Calu3 (cell line): ENCODE data around the gene CRHR1. TPM values are rescaled to one million over a fixed set of nuclear protein-coding genes. Genes with fewer than 3 reads are reported as not detected.

Source experiments
- BruUV-seq: library from RNA; stranded (reverse); fragments of 400-500 nt; replicated peaks from 2 replicates; lab custom pipeline; 2021; lab: Mats Ljungman, UMichigan
- CTCF ChIA-PET: fragments of 300-600 bp; sonication (Branson Sonifier 250); formaldehyde crosslinking; loops from one replicate; lab custom pipeline; 2022; ENCODE audit warnings: antibody characterized with exemption; lab: Charles Lee
- DNase-seq: peaks from one replicate; pipeline ENCODE4 v3.0.0; 2022
- H3K27ac Mint-ChIP-seq: one replicate; pipeline ENCODE4 v1.8.0; 2022; ENCODE audit warnings: mixed read lengths; ENCODE audit not compliant: unreplicated experiment
- H3K27me3 Mint-ChIP-seq: one replicate; pipeline ENCODE4 v1.8.0; 2022; ENCODE audit warnings: mixed read lengths; ENCODE audit not compliant: unreplicated experiment
- H3K36me3 Mint-ChIP-seq: one replicate; pipeline ENCODE4 v1.8.0; 2022; ENCODE audit warnings: mild to moderate bottlenecking, moderate library complexity, mixed read lengths; ENCODE audit not compliant: insufficient read depth, unreplicated experiment
- H3K4me1 Mint-ChIP-seq: one replicate; pipeline ENCODE4 v1.8.0; 2022; ENCODE audit warnings: mild to moderate bottlenecking, low read depth, mixed read lengths; ENCODE audit not compliant: unreplicated experiment
- H3K4me3 Mint-ChIP-seq: one replicate; pipeline ENCODE4 v1.8.0; 2022; ENCODE audit warnings: mild to moderate bottlenecking, low read depth, moderate library complexity, mixed read lengths; ENCODE audit not compliant: unreplicated experiment
- H3K9me3 Mint-ChIP-seq: one replicate; pipeline ENCODE4 v1.8.0; 2022; ENCODE audit warnings: low read depth, mixed read lengths; ENCODE audit not compliant: unreplicated experiment
- CTCF ChIP-seq: fragments of 200-600 bp; IDR thresholded peaks from one replicate; pipeline ENCODE4 v1.8.0; 2022; ENCODE audit warnings: antibody characterized with exemption; ENCODE audit not compliant: unreplicated experiment
- intact Hi-C: fragments of 100-400 bp; cut with micrococcal nuclease; formaldehyde crosslinking; loops from one replicate; pipeline ENCODE4 v1.10.0; 2022; ENCODE audit not compliant: unreplicated experiment
- total RNA-seq: library from RNA; stranded (reverse); gene quantifications from 2 replicates; pipeline ENCODE4 v1.2.3, GENCODE V29; 2022

CRHR1 gene
- total RNA-seq, 1 experiment from 2014 or later, result not detected

- Mint-ChIP-seq H3K4me1 (no peaks in the 10 kb centered on the region), H3K36me3 (no peaks in the 10 kb centered on the region), H3K9me3 (no peaks in the 10 kb centered on the region), H3K4me3 (no peak overlapping the region), H3K27ac (no peak overlapping the region), H3K27me3 (peaks cover 99% of the 10 kb centered on the region)
- CTCF ChIA-PET, result interaction anchor here (1.2 to 4.3 kb wide), 2 partner anchors 10 to 209 kb away, joined by 3 to 36 read pairs; no protein-coding TSS in a partner anchor
- BruUV-seq, result no TSS peak
- DNase-seq, result no peak
- intact Hi-C loops, result no loop called here
- no peak for TF ChIP-seq CTCF
These were observed 65.4 kb downstream of the CRHR1 start for GRCh38 chr17:45849536-45849990.

- Mint-ChIP-seq H3K36me3 (no peaks in the 10 kb centered on the region), H3K4me3 (no peak overlapping the region), H3K27ac (no peak overlapping the region), H3K27me3 (peaks cover 99% of the 10 kb centered on the region), H3K9me3 (no peaks in the 10 kb centered on the region), H3K4me1 (no peaks in the 10 kb centered on the region)
- intact Hi-C loops, result no loop called here
- no peak for DNase-seq
- TF ChIP-seq CTCF, result no peak
- CTCF ChIA-PET, result interaction anchor here (1.2 to 4.3 kb wide), 2 partner anchors 11 to 209 kb away, joined by 3 to 36 read pairs; no protein-coding TSS in a partner anchor
- BruUV-seq, result no TSS peak
These were observed 65.9 kb downstream of the CRHR1 start for GRCh38 chr17:45850011-45850410.

DNA sequence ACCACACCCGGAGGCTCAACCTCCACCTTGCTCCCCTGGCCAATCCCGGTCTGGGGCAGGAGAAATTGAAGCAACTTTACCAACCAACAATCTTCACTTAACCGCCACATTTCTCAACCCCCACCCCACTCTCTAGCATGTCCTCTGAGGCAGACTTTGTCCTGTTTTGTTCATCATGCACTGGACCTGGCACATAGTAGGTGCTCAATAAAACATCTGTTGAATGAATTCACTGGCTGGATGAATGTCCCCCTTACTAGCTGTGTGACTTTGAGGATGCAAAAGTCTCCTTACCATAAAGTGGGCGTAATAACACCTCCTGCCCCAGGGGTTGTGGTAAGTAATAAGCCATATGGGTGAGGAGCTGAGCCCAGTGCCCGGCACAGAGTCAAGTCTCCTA is 66.3 kb downstream of the CRHR1 start:
- no TSS peak for BruUV-seq
- H3K9me3 Mint-ChIP-seq, result no peaks in the 10 kb centered on the region
- CTCF ChIA-PET, result interaction anchor here (0.6 to 4.3 kb wide), 2 partner anchors 12 to 210 kb away, joined by 4 to 36 read pairs; no protein-coding TSS in a partner anchor

GRCh38 chr17:45851022-45851421 is 66.9 kb downstream of the CRHR1 start:
- Mint-ChIP-seq H3K36me3 (no peaks in the 10 kb centered on the region), H3K27ac (no peak overlapping the region), H3K4me1 (no peaks in the 10 kb centered on the region), H3K4me3 (no peak overlapping the region), H3K27me3 (peaks cover 99% of the 10 kb centered on the region), H3K9me3 (no peaks in the 10 kb centered on the region)
- BruUV-seq, result no TSS peak
- intact Hi-C loops, result no loop called here
- DNase-seq, result no peak
- CTCF ChIA-PET, result interaction anchor here (0.6 to 4.3 kb wide), 5 partner anchors 11 to 718 kb away, joined by 3 to 36 read pairs (median 4); no protein-coding TSS in a partner anchor
- no peak for TF ChIP-seq CTCF

More for the DNA sequence above, 66.3 kb downstream of the CRHR1 start:
- intact Hi-C loops, result no loop called here
- Mint-ChIP-seq H3K4me3 (no peak overlapping the region), H3K4me1 (no peaks in the 10 kb centered on the region), H3K36me3 (no peaks in the 10 kb centered on the region), H3K27me3 (peaks cover 99% of the 10 kb centered on the region), H3K27ac (no peak overlapping the region)
- no peak for TF ChIP-seq CTCF
- no peak for DNase-seq
